ENCODE data around the gene MAPK12. TPM values are rescaled to one million over a fixed set of nuclear protein-coding genes. Genes with fewer than 3 reads are reported as not detected.

The MAPK12 gene
- total and polyA plus RNA-seq, 9 of the 15 experiments (the other 6 are each of a cell fraction or from before 2014, with no cell fraction given), result 0.79 to 71.5 (median 32.8) TPM

- TF ChIP-seq, protein P1, sequence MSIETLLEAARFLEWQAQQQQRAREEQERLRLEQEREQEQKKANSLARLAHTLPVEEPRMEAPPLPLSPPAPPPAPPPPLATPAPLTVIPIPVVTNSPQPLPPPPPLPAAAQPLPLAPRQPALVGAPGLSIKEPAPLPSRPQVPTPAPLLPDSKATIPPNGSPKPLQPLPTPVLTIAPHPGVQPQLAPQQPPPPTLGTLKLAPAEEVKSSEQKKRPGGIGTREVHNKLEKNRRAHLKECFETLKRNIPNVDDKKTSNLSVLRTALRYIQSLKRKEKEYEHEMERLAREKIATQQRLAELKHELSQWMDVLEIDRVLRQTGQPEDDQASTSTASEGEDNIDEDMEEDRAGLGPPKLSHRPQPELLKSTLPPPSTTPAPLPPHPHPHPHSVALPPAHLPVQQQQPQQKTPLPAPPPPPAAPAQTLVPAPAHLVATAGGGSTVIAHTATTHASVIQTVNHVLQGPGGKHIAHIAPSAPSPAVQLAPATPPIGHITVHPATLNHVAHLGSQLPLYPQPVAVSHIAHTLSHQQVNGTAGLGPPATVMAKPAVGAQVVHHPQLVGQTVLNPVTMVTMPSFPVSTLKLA (conservative IDR thresholded peaks at IDR 0.05), result no peak
- no peak for TF ChIP-seq RBM14 (IDR thresholded peaks at IDR 0.05; ENCODE audit: borderline replicate concordance, insufficient read depth, low read depth, low read length)
- no peak for TF ChIP-seq ILK (tag; IDR thresholded peaks at IDR 0.05; ENCODE audit: borderline replicate concordance, low read depth)
- no peak for TF ChIP-seq POLR2H (tag; IDR thresholded peaks at IDR 0.05; ENCODE audit: low read depth)
- no peak for TF ChIP-seq NCOA6 (IDR thresholded peaks at IDR 0.05)
These were observed 28.6 kb upstream of the MAPK12 start (continued) for GRCh38 chr22:50289942-50290630.

GRCh38 chr22:50289151-50289941 is 27.9 kb upstream of the MAPK12 start:
- H3K4me3 ChIP-seq, result no peak overlapping the region
- peaks cover 0 to 33% of the 10 kb centered on the region in 2 experiments; a peak in 2 of 5 replicates for H3K4me1 ChIP-seq (replicated peaks in 1 of 2; ENCODE audit: control insufficient read depth in 2 of 2, insufficient read depth in 2 of 2, low read length in 2 of 2)
- ATAC-seq (no peak), FAIRE-seq (no peak), DNase-seq (ENCODE audit: extremely low read depth in 1 of 4, low spot score in 3 of 4) (no peak)
- H2AFZ ChIP-seq (ENCODE audit: low read depth, low read length), result no peak overlapping the region
- POLR2A ChIA-PET, result no interaction called here
- BruUV-seq (replicated peaks), result no TSS peak
- peaks cover 26% of the 10 kb centered on the region; the same call in 1 of the 3 replicates for H3K36me3 ChIP-seq (ENCODE audit: control insufficient read depth, insufficient read depth, low read length)
- no peaks in the 10 kb centered on the region for H3K27me3 ChIP-seq (ENCODE audit: control insufficient read depth in 2 of 2, insufficient read depth in 2 of 2, low read length in 2 of 2)
- WGBS (ENCODE audit: insufficient coverage, low coverage, missing lambda C conversion rate), result 95% methylated on average over 22 of the region's 57 CpGs
- H3K79me2 ChIP-seq (ENCODE audit: control insufficient read depth, insufficient read depth, low read length), result no peaks in the 10 kb centered on the region; the same call in 1 of the 3 replicates
- no peaks in the 10 kb centered on the region for H3K9me1 ChIP-seq (ENCODE audit: control insufficient read depth, insufficient read depth, low read length)
- H3K9ac ChIP-seq (ENCODE audit: insufficient read depth in 1 of 2, low read depth in 2 of 2, low read length in 2 of 2), result no peak overlapping the region
- no peak overlapping the region for H3K27ac ChIP-seq (ENCODE audit: extremely low read depth, low read depth, low read length)
- no peaks in the 10 kb centered on the region for H3K9me3 ChIP-seq (replicated peaks; ENCODE audit: control insufficient read depth, insufficient read depth, low read depth, low read length)
- H4K20me1 ChIP-seq (replicated peaks; ENCODE audit: control insufficient read depth, insufficient read depth, low read length), result no peaks in the 10 kb centered on the region
- CTCF ChIA-PET (ENCODE audit: low intra/inter-chr PET ratio), result no interaction called here
- in situ Hi-C loops (cut with MboI), result no loop called here
- H3K4me2 ChIP-seq (ENCODE audit: insufficient read depth, low read length), result no peak overlapping the region
- intact Hi-C loops (cut with micrococcal nuclease), result no loop called here
- TF ChIP-seq SMARCC2 (IDR thresholded peaks at IDR 0.05; ENCODE audit: low read depth) (no peak), ZMIZ1 (IDR thresholded peaks at IDR 0.05; ENCODE audit: low read depth in 2 of 2, low read length in 2 of 2) (no peak), ZNF282 (CRISPR knock-in tag; IDR thresholded peaks at IDR 0.05) (no peak)
- TF ChIP-seq, protein P2, sequence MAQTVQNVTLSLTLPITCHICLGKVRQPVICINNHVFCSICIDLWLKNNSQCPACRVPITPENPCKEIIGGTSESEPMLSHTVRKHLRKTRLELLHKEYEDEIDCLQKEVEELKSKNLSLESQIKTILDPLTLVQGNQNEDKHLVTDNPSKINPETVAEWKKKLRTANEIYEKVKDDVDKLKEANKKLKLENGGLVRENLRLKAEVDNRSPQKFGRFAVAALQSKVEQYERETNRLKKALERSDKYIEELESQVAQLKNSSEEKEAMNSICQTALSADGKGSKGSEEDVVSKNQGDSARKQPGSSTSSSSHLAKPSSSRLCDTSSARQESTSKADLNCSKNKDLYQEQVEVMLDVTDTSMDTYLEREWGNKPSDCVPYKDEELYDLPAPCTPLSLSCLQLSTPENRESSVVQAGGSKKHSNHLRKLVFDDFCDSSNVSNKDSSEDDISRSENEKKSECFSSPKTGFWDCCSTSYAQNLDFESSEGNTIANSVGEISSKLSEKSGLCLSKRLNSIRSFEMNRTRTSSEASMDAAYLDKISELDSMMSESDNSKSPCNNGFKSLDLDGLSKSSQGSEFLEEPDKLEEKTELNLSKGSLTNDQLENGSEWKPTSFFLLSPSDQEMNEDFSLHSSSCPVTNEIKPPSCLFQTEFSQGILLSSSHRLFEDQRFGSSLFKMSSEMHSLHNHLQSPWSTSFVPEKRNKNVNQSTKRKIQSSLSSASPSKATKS (CRISPR knock-in tag; IDR thresholded peaks at IDR 0.05), result no peak
